OCI-LY1 (cell line): ENCODE data around the gene MAN1A2.
"Not testable (repeated sequence)": the region's sequence is repeated elsewhere in the genome, so short reads cannot be mapped to it uniquely, and the experiment has no call there.

ENCODE experiments used
- H2AFZ ChIP-seq: fragments of 200-600 bp; sonication (generic), shearing (Covaris generic); 2 replicates; pipeline ENCODE4 v1.6.0; 2014; ENCODE audit warnings: antibody characterized with exemption, mild to moderate bottlenecking, low read length
- H3F3A ChIP-seq: fragments of 200-600 bp; sonication (generic), shearing (Covaris generic); 2 replicates; pipeline ENCODE4 v1.6.0; 2014; ENCODE audit warnings: mild to moderate bottlenecking, antibody characterized with exemption, low read length, moderate library complexity; ENCODE audit not compliant: insufficient read depth
- H3K27ac ChIP-seq: fragments of 200-600 bp; sonication (generic); 2 replicates; pipeline ENCODE4 v1.5.1; 2014; ENCODE audit warnings: low read length, mixed run types, mild to moderate bottlenecking, low read depth; ENCODE audit not compliant: poor library complexity, severe bottlenecking
- H3K27me3 ChIP-seq: fragments of 200-600 bp; sonication (generic); 2 replicates; pipeline ENCODE4 v1.6.0; 2014; ENCODE audit warnings: antibody characterized with exemption, mild to moderate bottlenecking, low read length, moderate library complexity; ENCODE audit not compliant: insufficient read depth
- H3K36me3 ChIP-seq: fragments of 200-600 bp; sonication (generic); 2 replicates; pipeline ENCODE4 v1.6.1; 2014; ENCODE audit warnings: mild to moderate bottlenecking, antibody characterized with exemption, low read length, moderate library complexity, mixed read lengths; ENCODE audit not compliant: insufficient read depth
- H3K4me1 ChIP-seq: fragments of 200-600 bp; sonication (generic); 2 replicates; pipeline ENCODE4 v1.5.1; 2014; ENCODE audit warnings: mild to moderate bottlenecking, low read length, moderate library complexity; ENCODE audit not compliant: insufficient read depth, severe bottlenecking
- H3K4me2 ChIP-seq: fragments of 200-600 bp; sonication (generic), shearing (Covaris generic); 2 replicates; pipeline ENCODE4 v1.6.1; 2014; ENCODE audit warnings: low read length
- H3K4me3 ChIP-seq: fragments of 200-600 bp; sonication (generic); 2 replicates; pipeline ENCODE4 v1.5.1; 2014; ENCODE audit warnings: low read length, low read depth, mild to moderate bottlenecking, mixed read lengths; ENCODE audit not compliant: poor library complexity, severe bottlenecking
- H3K79me2 ChIP-seq: fragments of 200-600 bp; shearing (Covaris generic); 2 replicates; pipeline ENCODE4 v1.6.1; 2016; ENCODE audit warnings: mixed run types, low read length, mixed read lengths; ENCODE audit not compliant: insufficient read depth
- H3K9ac ChIP-seq: fragments of 200-600 bp; sonication (generic), shearing (Covaris generic); 2 replicates; pipeline ENCODE4 v1.6.1; 2014; ENCODE audit warnings: mild to moderate bottlenecking, low read length, mixed read lengths
- H3K9me2 ChIP-seq: fragments of 200-600 bp; sonication (generic), shearing (Covaris generic); 2 replicates; pipeline ENCODE4 v1.6.1; 2014; ENCODE audit warnings: low read depth, mild to moderate bottlenecking, low read length, mixed read lengths
- H3K9me3 ChIP-seq: fragments of 200-600 bp; shearing (Covaris generic); 2 replicates; pipeline ENCODE4 v1.6.1; 2014; ENCODE audit warnings: low read length, mixed read lengths
- H4K20me1 ChIP-seq: fragments of 200-600 bp; sonication (generic), shearing (Covaris generic); 2 replicates; pipeline ENCODE4 v1.6.0; 2016; ENCODE audit warnings: mild to moderate bottlenecking, low read length; ENCODE audit not compliant: insufficient read depth
- EZH2 ChIP-seq: fragments of 200-600 bp; sonication (generic), shearing (Covaris generic); IDR thresholded peaks from 2 replicates; pipeline ENCODE4 v1.8.0; 2017; ENCODE audit warnings: borderline replicate concordance, mixed run types, mild to moderate bottlenecking, antibody characterized with exemption, low read length, moderate library complexity, mixed read lengths
- TF ChIP-seq, protein P1 (sequence below): fragments of 200-600 bp; sonication (generic), shearing (Covaris generic); IDR thresholded peaks from 2 replicates; pipeline ENCODE4 v1.5.1; 2017; ENCODE audit warnings: mild to moderate bottlenecking, antibody characterized with exemption, low read length, moderate library complexity, mixed read lengths

Gene MAN1A2

DNA sequence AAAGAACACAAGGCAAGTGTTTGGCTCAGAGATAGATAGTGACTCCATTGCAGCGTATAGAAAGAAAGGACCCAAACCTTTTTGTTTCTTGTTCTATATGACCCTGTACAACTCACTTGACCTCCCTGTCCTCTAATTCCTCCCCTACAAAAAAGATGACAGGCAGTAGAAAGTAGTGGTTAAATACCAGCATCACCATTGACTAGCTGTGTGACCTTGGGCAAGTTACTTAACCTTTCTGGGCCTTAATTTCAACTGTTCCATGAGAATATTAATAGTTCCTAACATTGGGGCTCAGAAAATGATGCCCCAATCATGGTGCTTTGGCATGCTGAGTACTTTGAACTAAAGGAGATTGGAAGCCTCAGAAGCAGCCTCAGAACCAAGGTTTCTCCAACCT lies 46.7 kb upstream of the MAN1A2 start:
- H3K4me3 ChIP-seq = no peak overlapping the region
- no peak overlapping the region for H2AFZ ChIP-seq
- no peaks in the 10 kb centered on the region for H3K9me2 ChIP-seq
- H3K27me3 ChIP-seq = no peaks in the 10 kb centered on the region
- no peak overlapping the region for H3K9ac ChIP-seq
- H3K27ac ChIP-seq = no peak overlapping the region
- H3K4me2 ChIP-seq = no peak overlapping the region
- H3K79me2 ChIP-seq = no peaks in the 10 kb centered on the region
- no peaks in the 10 kb centered on the region for H3K9me3 ChIP-seq
- no peaks in the 10 kb centered on the region for H3K36me3 ChIP-seq
- no peaks in the 10 kb centered on the region for H3K4me1 ChIP-seq
- no peak for TF ChIP-seq EZH2
- TF ChIP-seq, protein P1, sequence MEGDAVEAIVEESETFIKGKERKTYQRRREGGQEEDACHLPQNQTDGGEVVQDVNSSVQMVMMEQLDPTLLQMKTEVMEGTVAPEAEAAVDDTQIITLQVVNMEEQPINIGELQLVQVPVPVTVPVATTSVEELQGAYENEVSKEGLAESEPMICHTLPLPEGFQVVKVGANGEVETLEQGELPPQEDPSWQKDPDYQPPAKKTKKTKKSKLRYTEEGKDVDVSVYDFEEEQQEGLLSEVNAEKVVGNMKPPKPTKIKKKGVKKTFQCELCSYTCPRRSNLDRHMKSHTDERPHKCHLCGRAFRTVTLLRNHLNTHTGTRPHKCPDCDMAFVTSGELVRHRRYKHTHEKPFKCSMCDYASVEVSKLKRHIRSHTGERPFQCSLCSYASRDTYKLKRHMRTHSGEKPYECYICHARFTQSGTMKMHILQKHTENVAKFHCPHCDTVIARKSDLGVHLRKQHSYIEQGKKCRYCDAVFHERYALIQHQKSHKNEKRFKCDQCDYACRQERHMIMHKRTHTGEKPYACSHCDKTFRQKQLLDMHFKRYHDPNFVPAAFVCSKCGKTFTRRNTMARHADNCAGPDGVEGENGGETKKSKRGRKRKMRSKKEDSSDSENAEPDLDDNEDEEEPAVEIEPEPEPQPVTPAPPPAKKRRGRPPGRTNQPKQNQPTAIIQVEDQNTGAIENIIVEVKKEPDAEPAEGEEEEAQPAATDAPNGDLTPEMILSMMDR = no peak
- no peaks in the 10 kb centered on the region for H3F3A ChIP-seq
- H4K20me1 ChIP-seq = no peaks in the 10 kb centered on the region

GRCh38 chr1:117321680-117322609 lies 45.3 kb upstream of the MAN1A2 start:
- Histone ChIP-seq H3K4me1 (no peaks in the 10 kb centered on the region), H3K4me3 (no peak overlapping the region), H3K4me2 (no peak overlapping the region), H3K27me3 (no peaks in the 10 kb centered on the region), H2AFZ (no peak overlapping the region), H3F3A (no peaks in the 10 kb centered on the region), H3K9me3 (no peaks in the 10 kb centered on the region), H3K79me2 (no peaks in the 10 kb centered on the region), H4K20me1 (no peaks in the 10 kb centered on the region), H3K27ac (no peak overlapping the region), H3K9ac (no peak overlapping the region), H3K9me2 (no peaks in the 10 kb centered on the region), H3K36me3 (no peaks in the 10 kb centered on the region)
- TF ChIP-seq EZH2 = no peak
- TF ChIP-seq, protein P1 = no peak

DNA sequence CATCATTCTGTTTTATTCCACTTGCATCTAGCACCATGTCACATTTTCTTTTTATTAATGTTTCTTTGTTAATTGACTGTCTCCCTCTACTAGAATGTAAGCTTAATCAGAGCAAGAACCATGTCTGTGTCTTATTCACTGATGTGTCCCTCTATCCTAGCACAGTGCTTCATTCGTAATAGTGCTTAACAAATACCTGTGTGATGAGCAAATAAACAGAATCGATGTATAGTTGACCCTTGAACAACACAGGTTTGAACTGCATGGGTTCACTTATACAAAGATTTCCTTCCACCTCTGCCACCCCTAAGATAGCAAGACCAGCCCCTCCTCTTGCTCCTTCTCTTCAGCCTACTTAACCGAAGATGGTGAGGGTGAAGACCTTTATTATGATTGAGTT lies 42.9 kb upstream of the MAN1A2 start:
- no peaks in the 10 kb centered on the region for H3K9me3 ChIP-seq
- no peaks in the 10 kb centered on the region for H3K4me1 ChIP-seq
- no peak overlapping the region for H3K27ac ChIP-seq
- H3K9ac ChIP-seq = no peak overlapping the region
- no peaks in the 10 kb centered on the region for H3F3A ChIP-seq
- no peaks in the 10 kb centered on the region for H3K27me3 ChIP-seq
- H3K4me3 ChIP-seq = no peak overlapping the region
- no peaks in the 10 kb centered on the region for H3K36me3 ChIP-seq
- H3K79me2 ChIP-seq = no peaks in the 10 kb centered on the region
- no peaks in the 10 kb centered on the region for H4K20me1 ChIP-seq
- H2AFZ ChIP-seq = no peak overlapping the region
- H3K4me2 ChIP-seq = no peak overlapping the region
- H3K9me2 ChIP-seq = no peaks in the 10 kb centered on the region
- TF ChIP-seq, protein P1 = no peak
- no peak for TF ChIP-seq EZH2

- H3K27me3 ChIP-seq, H3K4me3 ChIP-seq, H3K27ac ChIP-seq, H3K9ac ChIP-seq, H3K36me3 ChIP-seq, H3K9me3 ChIP-seq, H4K20me1 ChIP-seq, H3K9me2 ChIP-seq, H3K4me2 ChIP-seq, H3K79me2 ChIP-seq, H3F3A ChIP-seq, H2AFZ ChIP-seq, H3K4me1 ChIP-seq: not testable (repeated sequence)
These were observed 41.2 kb upstream of the MAN1A2 start for GRCh38 chr1:117326035-117326434.
